Osteoblast (primary cell): ENCODE results near the gene SCAF1. TPM values are rescaled to one million over a fixed set of nuclear protein-coding genes. Genes with fewer than 3 reads are reported as not detected.

ENCODE experiments used
- DNase-seq: peaks from one replicate; pipeline ENCODE4 v3.0.0; 2011; ENCODE audit warnings: low spot score, mixed read lengths; ENCODE audit not compliant: insufficient read length; ENCODE audit errors: missing footprints
- H2AFZ ChIP-seq: 2 replicates; pipeline ENCODE4 v1.6.0; 2011; ENCODE audit warnings: mild to moderate bottlenecking, low read length
- H3K27ac ChIP-seq: 2 replicates; pipeline ENCODE4 v1.5.1; 2011; ENCODE audit warnings: mild to moderate bottlenecking, low read depth, low read length, moderate library complexity
- H3K27me3 ChIP-seq: 2 replicates; pipeline ENCODE4 v1.6.0; 2012; ENCODE audit warnings: mild to moderate bottlenecking, control low read depth, inconsistent platforms, low read length, moderate library complexity; ENCODE audit not compliant: insufficient read depth
- H3K36me3 ChIP-seq: 2 replicates; pipeline ENCODE4 v1.5.1; 2011; ENCODE audit warnings: mild to moderate bottlenecking, low read length, control low read depth, moderate library complexity; ENCODE audit not compliant: insufficient read depth
- H3K4me1 ChIP-seq: 2 replicates; pipeline ENCODE4 v1.5.1; 2011; ENCODE audit warnings: mild to moderate bottlenecking, low read length, control low read depth, moderate library complexity; ENCODE audit not compliant: insufficient read depth
- H3K4me2 ChIP-seq: 2 replicates; pipeline ENCODE4 v1.6.0; 2011; ENCODE audit warnings: mild to moderate bottlenecking, low read length; ENCODE audit not compliant: insufficient read depth
- H3K4me3 ChIP-seq: fragments of 200-600 bp; sonication (generic); 3 replicates; pipeline ENCODE4 v1.5.1; 2012; ENCODE audit warnings: mild to moderate bottlenecking, low read length, inconsistent platforms; ENCODE audit not compliant: insufficient read depth
- H3K79me2 ChIP-seq: 2 replicates; pipeline ENCODE4 v1.6.0; 2012; ENCODE audit warnings: mild to moderate bottlenecking, low read length, control low read depth, inconsistent platforms; ENCODE audit not compliant: insufficient read depth
- H3K9me3 ChIP-seq: 2 replicates; pipeline ENCODE4 v1.5.1; 2011; ENCODE audit warnings: low read depth, low read length, control low read depth
- H4K20me1 ChIP-seq: 2 replicates; pipeline ENCODE4 v1.6.0; 2012; ENCODE audit warnings: mild to moderate bottlenecking, low read length, control low read depth; ENCODE audit not compliant: insufficient read depth
- CTCF ChIP-seq: IDR thresholded peaks from 2 replicates; pipeline ENCODE4 v1.5.1; 2011; ENCODE audit warnings: mild to moderate bottlenecking, low read depth, low read length, moderate library complexity; ENCODE audit errors: extremely low read depth
- total RNA-seq: library from RNA; depleted of rRNA; stranded (reverse); fragments of >200 nt; gene quantifications from 2 replicates; pipeline ENCODE4 v1.2.3, GENCODE V29; 2012

SCAF1 gene
- total RNA-seq, 1 donor, result 14.8 TPM

DNA sequence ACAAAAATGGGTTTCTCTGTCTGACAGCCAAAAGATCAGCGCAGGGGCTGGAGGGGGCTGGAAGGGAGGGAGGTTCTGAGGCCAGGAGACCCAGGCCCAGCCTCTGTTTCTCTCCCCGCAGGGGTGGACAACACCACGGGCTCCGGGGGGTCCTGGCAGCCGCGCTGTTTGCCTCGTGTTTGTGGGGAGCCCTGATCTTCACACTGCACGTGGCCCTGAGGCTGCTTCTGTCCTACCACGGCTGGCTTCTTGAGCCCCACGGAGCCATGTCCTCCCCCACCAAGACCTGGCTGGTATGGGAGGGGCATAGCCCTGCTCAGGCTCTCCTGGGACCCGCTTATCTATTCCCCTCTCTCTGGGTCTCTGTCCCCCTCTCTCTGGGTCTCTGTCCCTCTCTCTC is 58.6 kb downstream of the SCAF1 start:
- Histone ChIP-seq H3K4me1 (no peaks in the 10 kb centered on the region), H3K27me3 (no peaks in the 10 kb centered on the region), H3K79me2 (no peaks in the 10 kb centered on the region), H3K36me3 (no peaks in the 10 kb centered on the region), H3K27ac (no peak overlapping the region), H3K9me3 (no peaks in the 10 kb centered on the region), H4K20me1 (no peaks in the 10 kb centered on the region), H3K4me3 (no peak overlapping the region), H2AFZ (no peak overlapping the region), H3K4me2 (no peak overlapping the region)
- TF ChIP-seq CTCF, result no peak
- DNase-seq, result peak; percentile 60

DNA sequence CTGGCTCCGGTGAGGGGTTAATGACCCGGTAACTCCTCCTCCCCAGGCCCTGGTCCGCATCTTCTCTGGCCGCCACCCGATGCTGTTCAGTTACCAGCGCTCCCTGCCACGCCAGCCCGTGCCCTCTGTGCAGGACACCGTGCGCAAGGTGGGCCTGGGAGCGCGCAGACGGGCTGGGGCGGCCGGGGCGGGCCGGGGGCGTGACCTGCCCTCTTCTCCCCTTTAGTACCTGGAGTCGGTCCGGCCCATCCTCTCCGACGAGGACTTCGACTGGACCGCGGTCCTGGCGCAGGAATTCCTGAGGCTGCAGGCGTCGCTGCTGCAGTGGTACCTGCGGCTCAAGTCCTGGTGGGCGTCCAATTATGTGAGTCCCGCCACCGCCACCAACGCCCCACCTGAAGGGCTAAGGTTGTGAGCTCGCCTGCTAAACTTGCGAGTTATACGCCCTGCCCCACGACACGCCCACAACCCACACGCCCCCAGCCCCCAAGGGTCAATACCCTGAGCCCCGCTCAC is 59.3 kb downstream of the SCAF1 start:
- Histone ChIP-seq H3K4me2 (no peak overlapping the region), H4K20me1 (no peaks in the 10 kb centered on the region), H3K36me3 (no peaks in the 10 kb centered on the region), H3K27ac (no peak overlapping the region), H3K79me2 (no peaks in the 10 kb centered on the region), H3K9me3 (no peaks in the 10 kb centered on the region), H3K27me3 (no peaks in the 10 kb centered on the region), H3K4me1 (no peaks in the 10 kb centered on the region), H2AFZ (no peak overlapping the region), H3K4me3 (no peak overlapping the region)
- peak; percentile 47 for DNase-seq
- no peak for TF ChIP-seq CTCF

DNA sequence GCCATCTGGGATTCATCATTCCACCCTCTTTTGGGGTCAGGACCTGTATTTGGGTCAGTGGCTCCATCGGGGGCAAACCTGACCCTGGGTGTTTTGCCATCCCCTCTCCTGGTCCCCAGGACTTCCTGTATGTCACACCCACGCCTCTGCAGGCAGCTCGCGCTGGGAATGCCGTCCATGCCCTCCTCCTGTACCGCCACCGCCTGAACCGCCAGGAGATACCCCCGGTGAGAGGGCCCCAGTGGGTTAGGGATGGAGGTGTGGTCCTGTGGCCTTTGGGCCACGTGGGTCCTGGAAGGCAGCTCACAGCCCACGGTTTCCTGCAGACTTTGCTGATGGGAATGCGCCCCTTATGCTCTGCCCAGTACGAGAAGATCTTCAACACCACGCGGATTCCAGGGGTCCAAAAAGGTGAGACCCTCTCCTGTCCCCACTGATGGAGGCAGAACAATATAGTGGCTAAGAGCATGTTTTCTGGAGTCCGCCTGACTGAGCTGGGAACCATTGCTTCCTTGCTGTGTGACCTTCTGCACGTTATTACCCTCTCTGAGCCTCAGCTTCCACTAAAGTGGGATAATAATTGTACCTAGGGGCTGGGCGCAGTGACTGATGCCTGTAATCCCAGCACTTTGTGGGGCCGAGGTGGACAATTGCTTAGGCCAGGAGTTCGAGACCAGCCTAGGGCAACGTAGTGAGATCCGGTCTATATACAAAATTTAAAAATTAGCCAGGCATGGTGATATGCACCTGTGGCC is 63.1 kb downstream of the SCAF1 start:
- no peak overlapping the region for H2AFZ ChIP-seq

More for the DNA sequence above, 63.1 kb downstream of the SCAF1 start:
- Histone ChIP-seq H3K4me2 (no peak overlapping the region), H3K27ac (no peak overlapping the region), H3K4me1 (no peaks in the 10 kb centered on the region), H3K27me3 (no peaks in the 10 kb centered on the region), H3K36me3 (no peaks in the 10 kb centered on the region), H3K79me2 (no peaks in the 10 kb centered on the region), H3K9me3 (no peaks in the 10 kb centered on the region), H3K4me3 (no peak overlapping the region), H4K20me1 (no peaks in the 10 kb centered on the region)
- TF ChIP-seq CTCF, result no peak
- peak; percentile 35 for DNase-seq
